GM18511 (cell line): Measurements from ENCODE around the gene FBXO41.
A peak's percentile ranks its signal among the peaks of the same experiment; 100 is the strongest.

ENCODE experiments used
- ATAC-seq: cut with Tn5 transposase; IDR thresholded peaks from one replicate; pipeline ENCODE4 v1.9.1; 2021; ENCODE audit warnings: mild to moderate bottlenecking, moderate library complexity; ENCODE audit not compliant: unreplicated experiment

Gene FBXO41

GRCh38 chr2:73284296-73285158 is at the start of gene FBXO41:
Gene FBXO41, minus strand, starts transcription at chr2:73284478. Its CDS starts 14,848 bp downstream, at chr2:73269630.
- peak; percentile 79 for ATAC-seq

- ATAC-seq, result no peak
Measured at GRCh38 chr2:73334045-73334444, 49.8 kb upstream of the FBXO41 start.

GRCh38 chr2:73333564-73333963 is 49.3 kb upstream of the FBXO41 start:
- no peak for ATAC-seq

GRCh38 chr2:73324126-73324725 is 39.9 kb upstream of the FBXO41 start:
- no peak for ATAC-seq

- ATAC-seq, result no peak
Measured at GRCh38 chr2:73323551-73323950, 39.3 kb upstream of the FBXO41 start.

GRCh38 chr2:73314441-73314840 is 30.2 kb upstream of the FBXO41 start:
- ATAC-seq, result no peak

- no peak for ATAC-seq
Measured at GRCh38 chr2:73307720-73308119, 23.4 kb upstream of the FBXO41 start.

GRCh38 chr2:73301636-73302035 is 17.4 kb upstream of the FBXO41 start:
- no peak for ATAC-seq

GRCh38 chr2:73300926-73301325 is 16.6 kb upstream of the FBXO41 start:
- ATAC-seq, result no peak

- no peak for ATAC-seq
Measured at GRCh38 chr2:73297586-73297985, 13.3 kb upstream of the FBXO41 start.

GRCh38 chr2:73297151-73297559 is 12.9 kb upstream of the FBXO41 start:
- no peak for ATAC-seq

- ATAC-seq, result no peak
Measured at GRCh38 chr2:73295751-73296400, 11.6 kb upstream of the FBXO41 start.

GRCh38 chr2:73294239-73294638 is 10.0 kb upstream of the FBXO41 start:
- no peak for ATAC-seq

- peak; percentile 93 for ATAC-seq
Measured at GRCh38 chr2:73293534-73294171, 9.4 kb upstream of the FBXO41 start, which contains the start of gene EGR4. Gene EGR4, minus strand, starts transcription at chr2:73293548. Its CDS starts 231 bp downstream, at chr2:73293317.

- ATAC-seq, result peak; percentile 9
Measured at GRCh38 chr2:73292906-73293533, 8.7 kb upstream of the FBXO41 start.

GRCh38 chr2:73292316-73292905 is 8.1 kb upstream of the FBXO41 start:
- ATAC-seq, result no peak

GRCh38 chr2:73291461-73292315 is 7.4 kb upstream of the FBXO41 start:
- ATAC-seq, result no peak

- no peak for ATAC-seq
Measured at GRCh38 chr2:73291093-73291460, 6.8 kb upstream of the FBXO41 start.

- ATAC-seq, result no peak
Measured at GRCh38 chr2:73290049-73290839, 6.0 kb upstream of the FBXO41 start.
